Choroid plexus epithelial cell (primary cell): Measurements from ENCODE around the gene CCDC74B.
"Not testable (repeated sequence)": the region's sequence is repeated elsewhere in the genome, so short reads cannot be mapped to it uniquely, and the experiment has no call there.

Experiments
- DNase-seq: peaks from one replicate; pipeline ENCODE4 v3.0.0-alpha.2; 2010; ENCODE audit warnings: low read depth
- H3K4me3 ChIP-seq: 2 replicates; pipeline ENCODE4 v1.5.1; 2011; ENCODE audit warnings: low read depth, mild to moderate bottlenecking, control low read depth, low read length, moderate library complexity
- CTCF ChIP-seq: conservative IDR thresholded peaks from 2 replicates; pipeline ENCODE4 v1.5.1; 2011; ENCODE audit warnings: low read depth, mild to moderate bottlenecking, control low read depth, inconsistent platforms, low read length, moderate library complexity

CCDC74B gene

GRCh38 chr2:130185436-130185835 lies 40.5 kb upstream of the CCDC74B start:
- no peak for DNase-seq
- TF ChIP-seq CTCF = no peak
- no peak overlapping the region for H3K4me3 ChIP-seq

GRCh38 chr2:130183512-130184373 lies 38.8 kb upstream of the CCDC74B start:
- peak; percentile 59 for DNase-seq
- TF ChIP-seq CTCF = no peak
- H3K4me3 ChIP-seq = peak overlapping the region; percentile 59

- peak overlapping the region; percentile 59 for H3K4me3 ChIP-seq
- not testable (repeated sequence) for DNase-seq
Measured at GRCh38 chr2:130182826-130183511, 38.1 kb upstream of the CCDC74B start.

GRCh38 chr2:130181880-130182682 lies 37.2 kb upstream of the CCDC74B start, which contains the start of gene MZT2B:
TSS of gene MZT2B (plus strand) at chr2:130182262. CDS start at chr2:130182283, 21 bp downstream.
- peak; percentile 48 for TF ChIP-seq CTCF
- peak within 1 kb of the TSS; percentile 91 for H3K4me3 ChIP-seq
- DNase-seq = peak; percentile 85

GRCh38 chr2:130181325-130181879 lies 36.5 kb upstream of the CCDC74B start, which contains the start of gene SMPD4:
TSS of gene SMPD4 (minus strand) at chr2:130181602. CDS start at chr2:130176592, 5,010 bp downstream.
- TF ChIP-seq CTCF = no peak
- peak; percentile 97 for DNase-seq
- peak within 1 kb of the TSS; percentile 91 for H3K4me3 ChIP-seq

- peak overlapping the region; percentile 91 for H3K4me3 ChIP-seq
- DNase-seq = peak; percentile 14
Measured at GRCh38 chr2:130180404-130181324, 35.8 kb upstream of the CCDC74B start.

GRCh38 chr2:130174866-130175265 lies 30.0 kb upstream of the CCDC74B start:
- H3K4me3 ChIP-seq, DNase-seq: not testable (repeated sequence)
